Measurements from ENCODE around the gene RSPH1.

DNA sequence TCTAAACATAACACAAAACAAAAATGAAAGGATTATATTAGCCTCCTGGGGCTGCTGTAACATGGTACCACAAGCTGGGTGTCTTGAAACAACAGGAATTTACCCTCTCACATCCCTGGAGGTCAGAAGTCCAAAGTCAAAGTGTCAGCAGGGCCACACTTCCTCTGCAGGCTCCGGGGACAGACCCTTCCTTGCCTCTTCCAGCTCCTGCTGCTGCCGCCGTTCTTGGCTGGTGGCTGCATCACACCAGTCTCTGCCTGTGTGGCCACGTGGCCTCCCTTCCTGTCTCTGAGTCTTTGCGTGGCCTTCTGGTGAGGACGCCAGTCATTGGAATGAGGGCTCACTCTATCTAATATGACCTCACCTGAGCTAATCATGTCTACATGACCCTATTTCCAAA, 25.8 kb upstream of the RSPH1 start:
- no peak for TF ChIP-seq YY1 (IDR thresholded peaks at IDR 0.05; ENCODE audit: insufficient read depth, insufficient read length)
- no peak for TF ChIP-seq ZNF274 (IDR thresholded peaks at IDR 0.05; ENCODE audit: low read depth, low read length)

All from NT2/D1 (cell line).